Esophagus muscularis mucosa (tissue), 4 donors: ENCODE results near the gene CPNE7. TPM values are rescaled to one million over a fixed set of nuclear protein-coding genes. Genes with fewer than 3 reads are reported as not detected.

ENCODE experiments used
- DNase-seq: peaks from one replicate; pipeline ENCODE4 v3.0.0-alpha.2; 2017; ENCODE audit errors: extremely low spot score
- H3K27ac ChIP-seq, 4 donors: fragments of 200-600 bp; sonication (generic); replicated peaks in 1 of 4; 1 replicate in 3 of 4; 2 replicates in 1 of 4; pipeline ENCODE4 v1.5.1; 2016 to 2019; ENCODE audit warnings: mild to moderate bottlenecking in 1 of 4
- H3K27me3 ChIP-seq, 4 donors: fragments of 200-600 bp; sonication (generic); one replicate each; pipeline versions ENCODE4 v1.5.1 to v1.6.0; 2016 to 2019
- H3K36me3 ChIP-seq, 4 donors: fragments of 200-600 bp; sonication (generic); one replicate each; pipeline ENCODE4 v1.5.1; 2016 to 2019
- H3K4me1 ChIP-seq, 4 donors: fragments of 200-600 bp; sonication (generic); one replicate each; pipeline ENCODE4 v1.5.1; 2016 to 2019
- H3K4me3 ChIP-seq, 4 donors: fragments of 200-600 bp; sonication (generic); 1 replicate in 2 of 4; 2 replicates in 2 of 4; pipeline ENCODE4 v1.5.1; 2016 to 2019; ENCODE audit warnings: mild to moderate bottlenecking in 4 of 4, moderate library complexity in 1 of 4
- H3K9me3 ChIP-seq, 4 donors: fragments of 200-600 bp; sonication (generic); 1 replicate in 3 of 4; 2 replicates in 1 of 4; pipeline ENCODE4 v1.5.1; 2016 to 2019
- CTCF ChIP-seq, 3 experiments: fragments of 200-600 bp in 2 of 3; fragments of 450-650 bp in 1 of 3; sonication (generic) in 2 of 3; IDR thresholded peaks; one replicate each; pipeline ENCODE4 v1.5.1; 2017 to 2019; ENCODE audit warnings: antibody characterized with exemption in 3 of 3, mild to moderate bottlenecking in 2 of 3, moderate library complexity in 1 of 3
- EP300 ChIP-seq: sonication (generic); formaldehyde crosslinking; IDR thresholded peaks from one replicate; pipeline ENCODE4 v1.6.1; 2017; ENCODE audit warnings: antibody characterized with exemption
- POLR2A ChIP-seq: fragments of 450-650 bp; IDR thresholded peaks from one replicate; pipeline ENCODE4 v1.6.1; 2017; ENCODE audit warnings: antibody characterized with exemption, moderate library complexity, mild to moderate bottlenecking, low read depth
- POLR2AphosphoS5 ChIP-seq, 2 donors: sonication (generic); formaldehyde crosslinking; IDR thresholded peaks; one replicate each; pipeline ENCODE4 v1.6.1; 2017; ENCODE audit warnings: antibody characterized with exemption in 2 of 2
- WGBS: methylation state at CpG from one replicate; pipeline ENCODE4 v1.1.5; 2018; 5-methylcytosine and 5-hydroxymethylcytosine counted together
- intact Hi-C: fragments of 100-400 bp; cut with DNase I; formaldehyde crosslinking; loops from one replicate; pipeline ENCODE4 v1.15.1; 2023
- total RNA-seq, 4 donors: library from RNA; depleted of rRNA; stranded (reverse); fragments of >200 nt; gene quantifications; one replicate each; pipeline versions ENCODE4 v1.1.0 to v1.2.1, GENCODE V29; 2016

The CPNE7 gene
- total RNA-seq, 4 donors from 2014 or later: 0.83 to 1.7 (median 1.4) TPM; not detected in 1

- TF ChIP-seq EP300: no peak
- WGBS: 91% methylated on average over 15 of the region's 15 CpGs
- Histone ChIP-seq H3K4me1 (no peaks in the 10 kb centered on the region), H3K36me3 (no peaks in the 10 kb centered on the region), H3K27ac (no peak overlapping the region), H3K4me3 (no peak overlapping the region), H3K27me3 (no peaks in the 10 kb centered on the region), H3K9me3 (no peaks in the 10 kb centered on the region)
- DNase-seq: no peak
- intact Hi-C loops: no loop called here
Measured at GRCh38 chr16:89593841-89594240, 18.3 kb downstream of the CPNE7 start.

GRCh38 chr16:89595330-89596060, 19.9 kb downstream of the CPNE7 start:
- H3K4me1 ChIP-seq: no peaks in the 10 kb centered on the region
- H3K36me3 ChIP-seq: no peaks in the 10 kb centered on the region
- no peaks in the 10 kb centered on the region for H3K9me3 ChIP-seq
- DNase-seq: no peak
- 93% methylated on average over 18 of the region's 47 CpGs for WGBS
- no peak overlapping the region for H3K4me3 ChIP-seq
- TF ChIP-seq EP300: no peak
- TF ChIP-seq POLR2A: no peak
- TF ChIP-seq CTCF (IDR thresholded peaks at IDR 0.05): no peak
- TF ChIP-seq POLR2AphosphoS5 (IDR thresholded peaks at IDR 0.05): no peak
- no peaks in the 10 kb centered on the region for H3K27me3 ChIP-seq
- intact Hi-C loops: no loop called here
- no peak overlapping the region for H3K27ac ChIP-seq

GRCh38 chr16:89596061-89596689, 20.6 kb downstream of the CPNE7 start:
- DNase-seq: no peak
- H3K9me3 ChIP-seq: no peaks in the 10 kb centered on the region
- no peaks in the 10 kb centered on the region for H3K4me1 ChIP-seq
- intact Hi-C loops: no loop called here
- H3K4me3 ChIP-seq: no peak overlapping the region
- 86% methylated on average over 21 of the region's 25 CpGs for WGBS
- TF ChIP-seq CTCF (IDR thresholded peaks at IDR 0.05): no peak
- no peak for TF ChIP-seq POLR2A
- no peak for TF ChIP-seq POLR2AphosphoS5 (IDR thresholded peaks at IDR 0.05)
- TF ChIP-seq EP300: no peak
- H3K27ac ChIP-seq: no peak overlapping the region
- no peaks in the 10 kb centered on the region for H3K27me3 ChIP-seq
- no peaks in the 10 kb centered on the region for H3K36me3 ChIP-seq

GRCh38 chr16:89596957-89597649, 21.5 kb downstream of the CPNE7 start:
- no peaks in the 10 kb centered on the region for H3K36me3 ChIP-seq
- intact Hi-C loops: no loop called here
- H3K4me3 ChIP-seq: no peak overlapping the region
- peaks cover 0 to 5% (median 0%) of the 10 kb centered on the region in 4 donors for H3K27me3 ChIP-seq
- no peak for TF ChIP-seq CTCF (IDR thresholded peaks at IDR 0.05)
- no peak for TF ChIP-seq EP300
- TF ChIP-seq POLR2AphosphoS5 (IDR thresholded peaks at IDR 0.05): no peak
- TF ChIP-seq POLR2A: no peak
- no peak overlapping the region for H3K27ac ChIP-seq
- no peaks in the 10 kb centered on the region for H3K9me3 ChIP-seq
- peaks cover 0 to 2% (median 2%) of the 10 kb centered on the region in 4 donors for H3K4me1 ChIP-seq
- WGBS: 91% methylated on average over 12 of the region's 19 CpGs
- no peak for DNase-seq

GRCh38 chr16:89598199-89598598, 22.6 kb downstream of the CPNE7 start:
- H3K4me1 ChIP-seq: peaks cover 3 to 13% (median 11%) of the 10 kb centered on the region in 4 donors
- WGBS: 49% methylated on average over 12 of the region's 14 CpGs
- DNase-seq: no peak
- no peak overlapping the region for H3K27ac ChIP-seq
- no peak overlapping the region for H3K4me3 ChIP-seq
- peaks cover 0 to 16% (median 0%) of the 10 kb centered on the region in 4 donors for H3K27me3 ChIP-seq
- TF ChIP-seq POLR2A (no peak), CTCF (IDR thresholded peaks at IDR 0.05) (no peak), EP300 (no peak), POLR2AphosphoS5 (IDR thresholded peaks at IDR 0.05) (no peak)
- no peaks in the 10 kb centered on the region for H3K9me3 ChIP-seq
- intact Hi-C loops: no loop called here
- no peaks in the 10 kb centered on the region for H3K36me3 ChIP-seq
